Measurements from ENCODE around the gene SNX32. TPM values are rescaled to one million over a fixed set of nuclear protein-coding genes. Genes with fewer than 3 reads are reported as not detected.

SNX32 gene
- total RNA-seq, 3 donors from 2014 or later, result 0.15 to 2.3 (median 0.48) TPM

DNA sequence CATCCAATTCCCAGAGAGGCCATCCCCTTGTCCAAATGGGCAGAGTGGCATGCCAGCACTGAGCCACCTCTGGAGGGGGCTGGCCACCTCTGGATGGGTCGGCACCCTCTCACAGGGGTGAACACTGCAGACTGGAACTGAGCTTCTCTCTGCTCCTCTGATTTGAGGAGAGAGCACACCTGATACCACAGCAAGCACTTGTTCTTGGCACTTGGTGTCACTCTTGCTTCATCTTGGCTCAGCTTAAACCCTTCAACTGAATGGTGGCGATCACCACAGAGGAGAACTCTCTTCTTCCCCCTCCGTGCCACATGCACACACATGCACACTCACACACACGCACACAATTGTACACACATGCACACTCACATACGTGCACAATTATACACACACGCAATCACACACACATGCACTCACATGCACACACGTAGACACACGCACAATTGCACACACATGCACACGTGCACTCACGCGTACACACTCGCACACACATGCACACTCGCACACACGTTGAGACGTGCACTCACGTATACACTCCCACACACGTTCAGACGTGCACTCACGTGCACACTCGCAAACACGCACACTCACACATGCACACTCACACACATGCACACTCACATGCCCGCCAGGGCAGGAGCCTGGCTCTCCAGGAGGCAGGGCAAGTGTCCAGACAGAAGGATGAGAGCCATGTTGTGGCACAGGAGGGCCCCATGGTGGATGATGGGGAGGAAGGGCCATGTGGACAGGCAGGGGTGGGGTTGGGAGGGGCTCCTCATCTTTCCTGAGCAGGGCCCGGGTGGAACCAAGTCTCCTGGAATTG lies 23.5 kb upstream of the SNX32 start:
- no peak for DNase-seq (ENCODE audit: low spot score in 2 of 2)
- intact Hi-C loops (cut with DNase I; ENCODE audit: low total_unique reads), result loop anchor here (5.0 kb wide), 1 partner anchor 1712 kb away; the partner anchor contains the start of gene CABP2
- Histone ChIP-seq H3K36me3 (no peaks in the 10 kb centered on the region), H3K4me1 (peaks cover 0 to 11% of the 10 kb centered on the region in 2 donors), H3K27ac (no peak overlapping the region), H3K4me3 (no peak overlapping the region), H3K27me3 (no peaks in the 10 kb centered on the region), H3K9me3 (no peaks in the 10 kb centered on the region)
- TF ChIP-seq, protein P1, sequence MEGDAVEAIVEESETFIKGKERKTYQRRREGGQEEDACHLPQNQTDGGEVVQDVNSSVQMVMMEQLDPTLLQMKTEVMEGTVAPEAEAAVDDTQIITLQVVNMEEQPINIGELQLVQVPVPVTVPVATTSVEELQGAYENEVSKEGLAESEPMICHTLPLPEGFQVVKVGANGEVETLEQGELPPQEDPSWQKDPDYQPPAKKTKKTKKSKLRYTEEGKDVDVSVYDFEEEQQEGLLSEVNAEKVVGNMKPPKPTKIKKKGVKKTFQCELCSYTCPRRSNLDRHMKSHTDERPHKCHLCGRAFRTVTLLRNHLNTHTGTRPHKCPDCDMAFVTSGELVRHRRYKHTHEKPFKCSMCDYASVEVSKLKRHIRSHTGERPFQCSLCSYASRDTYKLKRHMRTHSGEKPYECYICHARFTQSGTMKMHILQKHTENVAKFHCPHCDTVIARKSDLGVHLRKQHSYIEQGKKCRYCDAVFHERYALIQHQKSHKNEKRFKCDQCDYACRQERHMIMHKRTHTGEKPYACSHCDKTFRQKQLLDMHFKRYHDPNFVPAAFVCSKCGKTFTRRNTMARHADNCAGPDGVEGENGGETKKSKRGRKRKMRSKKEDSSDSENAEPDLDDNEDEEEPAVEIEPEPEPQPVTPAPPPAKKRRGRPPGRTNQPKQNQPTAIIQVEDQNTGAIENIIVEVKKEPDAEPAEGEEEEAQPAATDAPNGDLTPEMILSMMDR (IDR thresholded peaks at IDR 0.05), result no peak
- TF ChIP-seq POLR2A (IDR thresholded peaks at IDR 0.05), result no peak
- TF ChIP-seq POLR2AphosphoS5 (IDR thresholded peaks at IDR 0.05), result no peak

DNA sequence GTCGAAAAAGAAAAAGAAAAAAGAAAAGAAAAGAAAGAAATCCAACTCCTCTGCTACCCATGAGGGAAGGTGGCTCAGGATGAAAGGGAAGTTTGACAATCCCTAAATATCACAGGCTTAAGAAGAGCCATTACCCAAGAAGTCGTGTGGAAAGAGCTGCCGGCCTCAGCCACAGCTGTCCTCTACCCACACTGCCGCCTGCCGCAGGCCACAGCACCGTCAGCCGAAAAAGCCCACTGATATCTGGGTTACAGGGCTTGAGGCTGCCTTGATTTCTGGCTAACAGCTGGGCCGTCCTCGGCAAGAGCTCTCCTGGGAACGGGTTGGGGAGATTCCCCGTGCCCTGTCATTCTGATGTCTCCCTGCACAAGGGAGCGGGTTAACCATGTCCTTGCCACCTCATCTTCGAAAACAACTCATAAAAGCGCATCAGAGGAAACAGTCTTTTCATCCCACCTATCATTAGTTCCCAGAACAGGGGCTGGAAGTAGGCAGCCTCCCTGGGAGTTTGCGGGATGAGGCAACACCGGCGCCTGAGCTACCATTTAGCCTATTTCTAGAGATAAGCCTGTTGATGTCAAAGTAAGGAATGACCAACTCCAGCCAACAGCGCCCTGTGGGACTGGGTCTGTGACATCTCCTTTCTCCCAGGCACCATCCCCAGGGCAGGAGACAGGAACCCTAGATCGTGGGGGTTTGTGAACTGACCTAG lies 21.8 kb upstream of the SNX32 start:
- no peak overlapping the region for H3K4me3 ChIP-seq
- peak overlapping the region in 1 of 2 donors; percentile 10 for H3K27ac ChIP-seq
- H3K4me1 ChIP-seq, result peaks cover 0 to 14% of the 10 kb centered on the region in 2 donors
- H3K27me3 ChIP-seq, result no peaks in the 10 kb centered on the region
- TF ChIP-seq, protein P1 (IDR thresholded peaks at IDR 0.05), result no peak
- TF ChIP-seq POLR2AphosphoS5 (IDR thresholded peaks at IDR 0.05), result no peak
- TF ChIP-seq POLR2A (IDR thresholded peaks at IDR 0.05), result no peak
- DNase-seq (ENCODE audit: low spot score in 2 of 2), result no peak
- no peaks in the 10 kb centered on the region for H3K9me3 ChIP-seq
- intact Hi-C loops (cut with DNase I; ENCODE audit: low total_unique reads), result loop anchor here (5.0 kb wide), 1 partner anchor 1710 kb away; the partner anchor contains the start of gene CABP2
- H3K36me3 ChIP-seq, result no peaks in the 10 kb centered on the region

DNA sequence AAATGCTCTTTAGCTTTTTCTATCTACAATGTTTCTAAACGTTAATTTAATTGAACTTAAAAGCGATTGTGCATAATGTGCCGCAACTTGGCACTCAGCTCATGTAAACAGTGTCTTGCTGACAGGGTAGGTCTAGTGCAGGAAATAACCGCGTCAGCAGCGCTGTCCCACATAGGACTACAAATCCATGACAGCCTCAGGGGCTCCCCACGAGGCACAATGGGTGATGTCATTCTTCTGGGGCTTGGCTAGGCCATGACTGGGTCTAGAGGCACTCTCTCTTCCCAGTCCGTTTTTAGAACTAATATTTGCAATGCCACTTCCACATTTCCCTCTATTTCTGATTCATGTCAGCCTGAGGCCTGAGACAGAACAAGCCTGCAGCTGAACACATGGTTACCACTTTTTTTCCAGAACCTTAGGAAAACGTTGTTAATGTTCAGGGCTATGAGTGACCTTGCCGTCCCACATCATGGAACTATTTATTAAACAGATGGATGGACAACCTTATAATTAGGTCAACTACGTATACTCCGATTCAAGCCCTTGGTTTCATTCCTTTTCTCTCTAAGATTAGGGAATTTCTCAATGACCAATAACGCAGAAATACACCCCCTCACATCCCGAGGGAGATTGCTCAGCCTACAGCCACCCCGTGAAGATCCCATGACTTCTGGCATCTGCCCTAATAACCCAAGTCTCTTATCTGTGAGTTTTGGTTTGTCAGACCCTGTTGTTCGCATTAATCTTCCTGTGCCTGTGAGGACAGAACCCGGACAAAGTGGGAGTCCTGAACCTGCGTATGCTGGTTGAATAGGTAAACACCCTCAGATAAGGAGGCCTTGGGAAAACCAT lies 19.4 kb upstream of the SNX32 start:
- Histone ChIP-seq H3K9me3 (no peaks in the 10 kb centered on the region), H3K4me1 (peaks cover 0 to 14% of the 10 kb centered on the region in 2 donors), H3K27ac (peak overlapping the region; percentile 61 to 84), H3K4me3 (peak overlapping the region in 1 of 3 donors; percentile 16), H3K27me3 (no peaks in the 10 kb centered on the region), H3K36me3 (no peaks in the 10 kb centered on the region)
- peak in 1 of 2 donors; percentile 82 for DNase-seq (ENCODE audit: low spot score in 2 of 2)
- intact Hi-C loops (cut with DNase I; ENCODE audit: low total_unique reads), result loop anchor here (5.0 kb wide), 1 partner anchor 1708 kb away; the partner anchor contains the start of gene CABP2
- TF ChIP-seq POLR2A (IDR thresholded peaks at IDR 0.05) (no peak), POLR2AphosphoS5 (IDR thresholded peaks at IDR 0.05) (peak in 1 of 3 donors; percentile 30)
- TF ChIP-seq, protein P1 (IDR thresholded peaks at IDR 0.05), result no peak

DNA sequence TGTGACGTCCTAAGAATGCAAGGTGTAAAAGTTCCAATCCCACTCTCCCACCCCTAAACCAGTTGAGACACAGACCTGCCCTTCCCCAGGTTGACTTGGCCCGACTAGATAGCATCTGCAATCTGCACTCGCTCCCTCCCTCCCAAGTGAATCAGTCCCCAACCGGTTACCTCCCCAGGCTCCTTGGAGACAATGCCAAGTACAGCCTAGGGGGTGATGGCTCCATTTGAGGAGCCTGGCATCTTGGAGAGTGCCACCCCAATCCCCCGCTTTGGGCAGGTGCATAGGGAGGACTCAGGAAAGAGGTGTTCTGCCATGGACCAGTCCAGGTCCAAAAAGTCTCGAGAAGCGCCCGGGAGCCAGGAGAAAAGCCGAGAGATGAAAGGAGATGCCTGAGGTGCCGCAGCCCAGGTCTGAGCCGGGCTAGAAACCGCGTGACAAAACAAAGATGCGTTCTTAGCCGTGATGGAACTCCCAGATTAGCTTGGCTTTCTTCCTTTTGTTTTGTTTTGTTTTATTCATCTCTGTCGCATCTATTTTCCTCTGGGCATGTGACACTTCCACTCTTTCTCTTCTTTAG lies 18.7 kb upstream of the SNX32 start:
- Histone ChIP-seq H3K4me3 (no peak overlapping the region), H3K27ac (peak overlapping the region; percentile 61 to 84), H3K27me3 (no peaks in the 10 kb centered on the region), H3K9me3 (no peaks in the 10 kb centered on the region), H3K4me1 (peaks cover 0 to 14% of the 10 kb centered on the region in 2 donors), H3K36me3 (no peaks in the 10 kb centered on the region)
- intact Hi-C loops (cut with DNase I; ENCODE audit: low total_unique reads), result loop anchor here (5.0 kb wide), 2 partner anchors 103 to 1707 kb away; partner anchors contain the start of genes CABP2 and KAT5
- TF ChIP-seq POLR2AphosphoS5 (IDR thresholded peaks at IDR 0.05), result no peak
- TF ChIP-seq, protein P1 (IDR thresholded peaks at IDR 0.05), result no peak
- no peak for TF ChIP-seq POLR2A (IDR thresholded peaks at IDR 0.05)
- DNase-seq (ENCODE audit: low spot score in 2 of 2), result no peak
